ENCODE results near the gene PLXDC2.

PLXDC2 gene

GRCh38 chr10:19833170-19833824 lies 17.1 kb downstream of the PLXDC2 start:
- in situ Hi-C loops (cut with MboI; ENCODE audit: low sequenced_read_pairs, unreplicated experiment), result no loop called here
- no peak for TF ChIP-seq CTCF (IDR thresholded peaks at IDR 0.05; ENCODE audit: borderline replicate concordance, control extremely low read depth, extremely low read depth, insufficient read depth, missing control alignments)
- DNase-seq (ENCODE audit: low spot score), result no peak

- TF ChIP-seq CTCF (IDR thresholded peaks at IDR 0.05; ENCODE audit: borderline replicate concordance, control extremely low read depth, extremely low read depth, insufficient read depth, missing control alignments), result no peak
- in situ Hi-C loops (cut with MboI; ENCODE audit: low sequenced_read_pairs, unreplicated experiment), result no loop called here
- DNase-seq (ENCODE audit: low spot score), result no peak
Observed at GRCh38 chr10:19835952-19836351, 19.7 kb downstream of the PLXDC2 start.

GRCh38 chr10:19839090-19839489 lies 22.9 kb downstream of the PLXDC2 start:
- in situ Hi-C loops (cut with MboI; ENCODE audit: low sequenced_read_pairs, unreplicated experiment), result no loop called here
- DNase-seq (ENCODE audit: low spot score), result no peak
- TF ChIP-seq CTCF (IDR thresholded peaks at IDR 0.05; ENCODE audit: borderline replicate concordance, control extremely low read depth, extremely low read depth, insufficient read depth, missing control alignments), result no peak

GRCh38 chr10:19839552-19839951 lies 23.3 kb downstream of the PLXDC2 start:
- no peak for DNase-seq (ENCODE audit: low spot score)
- in situ Hi-C loops (cut with MboI; ENCODE audit: low sequenced_read_pairs, unreplicated experiment), result no loop called here
- no peak for TF ChIP-seq CTCF (IDR thresholded peaks at IDR 0.05; ENCODE audit: borderline replicate concordance, control extremely low read depth, extremely low read depth, insufficient read depth, missing control alignments)

- in situ Hi-C loops (cut with MboI; ENCODE audit: low sequenced_read_pairs, unreplicated experiment), result no loop called here
- DNase-seq (ENCODE audit: low spot score), result no peak
- TF ChIP-seq CTCF (IDR thresholded peaks at IDR 0.05; ENCODE audit: borderline replicate concordance, control extremely low read depth, extremely low read depth, insufficient read depth, missing control alignments), result no peak
Observed at GRCh38 chr10:19840776-19841175, 24.5 kb downstream of the PLXDC2 start.

GRCh38 chr10:19843487-19843886 lies 27.3 kb downstream of the PLXDC2 start:
- DNase-seq (ENCODE audit: low spot score), result no peak
- in situ Hi-C loops (cut with MboI; ENCODE audit: low sequenced_read_pairs, unreplicated experiment), result no loop called here
- TF ChIP-seq CTCF (IDR thresholded peaks at IDR 0.05; ENCODE audit: borderline replicate concordance, control extremely low read depth, extremely low read depth, insufficient read depth, missing control alignments), result no peak
